Activated CD8-positive, alpha-beta T cell treated with anti-CD3 and anti-CD28 coated beads, Interleukin-2, amount 10 ng/mL, durations not matched to agents 7 days and 5 days (primary cell): Measurements from ENCODE around the gene TTR. TPM values are rescaled to one million over a fixed set of nuclear protein-coding genes. Genes with fewer than 3 reads are reported as not detected.

Source experiments
- ATAC-seq: fragments of 150-1000 bp; cut with Tn5 transposase; one replicate; pipeline ENCODE4 v1.10.0; 2021; ENCODE audit warnings: moderate library complexity
- CTCF ChIA-PET: fragments of 350-600 bp; sonication (Branson Sonifier 250); formaldehyde crosslinking; loops from one replicate; lab custom pipeline; 2021; ENCODE audit warnings: antibody characterized with exemption; lab: Charles Lee
- POLR2A ChIA-PET: fragments of 350-600 bp; sonication (Branson Sonifier 250); formaldehyde crosslinking; loops from one replicate; lab custom pipeline; 2021; ENCODE audit warnings: antibody characterized with exemption; lab: Charles Lee
- DNase-seq: peaks from one replicate; pipeline ENCODE4 v3.0.0-alpha.2; 2020
- H3K27ac Mint-ChIP-seq: one replicate; pipeline ENCODE4 v1.8.0; 2021; ENCODE audit warnings: mild to moderate bottlenecking, mixed read lengths
- H3K27me3 Mint-ChIP-seq: one replicate; pipeline ENCODE4 v1.8.0; 2021; ENCODE audit warnings: low read depth, mixed read lengths
- H3K36me3 Mint-ChIP-seq: one replicate; pipeline ENCODE4 v1.8.0; 2021; ENCODE audit warnings: low read depth, mixed read lengths
- H3K4me1 Mint-ChIP-seq: one replicate; pipeline ENCODE4 v1.8.0; 2021; ENCODE audit warnings: low read depth, mixed read lengths
- H3K4me3 Mint-ChIP-seq: one replicate; pipeline ENCODE4 v1.8.0; 2021; ENCODE audit warnings: mild to moderate bottlenecking, mixed read lengths
- H3K9me3 Mint-ChIP-seq: one replicate; pipeline ENCODE4 v1.8.0; 2022; ENCODE audit warnings: mixed read lengths; ENCODE audit not compliant: insufficient read depth
- total RNA-seq, 2 experiments: library from RNA; stranded (reverse); gene quantifications; one replicate each; pipeline ENCODE4 v1.2.3, GENCODE V29; 2021

TTR gene
- total RNA-seq, 2 experiments from 2014 or later: not detected

GRCh38 chr18:31581498-31582197 lies 10.0 kb upstream of the TTR start:
- H3K27me3 Mint-ChIP-seq: no peaks in the 10 kb centered on the region
- CTCF ChIA-PET: no interaction called here
- ATAC-seq (no peak), DNase-seq (no peak)
- no peaks in the 10 kb centered on the region for H3K4me1 Mint-ChIP-seq
- H3K36me3 Mint-ChIP-seq: no peaks in the 10 kb centered on the region
- H3K4me3 Mint-ChIP-seq: no peak overlapping the region
- no peak overlapping the region for H3K27ac Mint-ChIP-seq
- POLR2A ChIA-PET: no interaction called here
- no peaks in the 10 kb centered on the region for H3K9me3 Mint-ChIP-seq

GRCh38 chr18:31583185-31583854 lies 8.4 kb upstream of the TTR start:
- DNase-seq (no peak), ATAC-seq (no peak)
- ChIA-PET CTCF (no interaction called here), POLR2A (no interaction called here)
- no peaks in the 10 kb centered on the region for H3K9me3 Mint-ChIP-seq
- no peaks in the 10 kb centered on the region for H3K4me1 Mint-ChIP-seq
- no peaks in the 10 kb centered on the region for H3K36me3 Mint-ChIP-seq
- H3K27me3 Mint-ChIP-seq: no peaks in the 10 kb centered on the region
- H3K27ac Mint-ChIP-seq: no peak overlapping the region
- no peak overlapping the region for H3K4me3 Mint-ChIP-seq

DNA sequence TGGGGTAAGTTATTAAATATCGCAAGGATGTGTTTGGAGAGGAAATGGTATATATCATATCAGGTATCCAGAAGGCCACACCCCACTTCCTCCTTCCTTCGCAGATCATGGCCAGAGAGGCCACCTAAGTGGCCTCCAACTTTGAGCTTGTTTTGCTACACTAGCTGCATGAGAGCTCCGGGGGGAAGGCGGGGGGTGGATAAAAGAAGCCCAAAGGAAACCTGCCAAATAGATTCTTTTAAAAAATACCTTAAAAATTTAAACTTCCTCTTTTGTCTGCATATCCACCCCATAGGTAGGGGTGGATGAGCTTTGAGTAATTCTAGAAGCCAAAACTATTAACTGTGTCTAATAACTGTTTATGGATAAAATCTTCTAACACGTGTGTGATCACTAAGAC lies 5.7 kb upstream of the TTR start:
- ChIA-PET POLR2A (no interaction called here), CTCF (no interaction called here)
- Mint-ChIP-seq H3K27ac (no peak overlapping the region), H3K36me3 (no peaks in the 10 kb centered on the region), H3K9me3 (no peaks in the 10 kb centered on the region), H3K4me1 (no peaks in the 10 kb centered on the region), H3K27me3 (no peaks in the 10 kb centered on the region), H3K4me3 (no peak overlapping the region)
- DNase-seq (no peak), ATAC-seq (no peak)

- DNase-seq (no peak), ATAC-seq (no peak)
- H3K27ac Mint-ChIP-seq: no peak overlapping the region
- H3K4me3 Mint-ChIP-seq: no peak overlapping the region
- no peaks in the 10 kb centered on the region for H3K27me3 Mint-ChIP-seq
- POLR2A ChIA-PET: no interaction called here
- CTCF ChIA-PET: no interaction called here
- H3K4me1 Mint-ChIP-seq: no peaks in the 10 kb centered on the region
- no peaks in the 10 kb centered on the region for H3K36me3 Mint-ChIP-seq
- H3K9me3 Mint-ChIP-seq: no peaks in the 10 kb centered on the region
These were observed 5.1 kb upstream of the TTR start for GRCh38 chr18:31586616-31587015.

DNA sequence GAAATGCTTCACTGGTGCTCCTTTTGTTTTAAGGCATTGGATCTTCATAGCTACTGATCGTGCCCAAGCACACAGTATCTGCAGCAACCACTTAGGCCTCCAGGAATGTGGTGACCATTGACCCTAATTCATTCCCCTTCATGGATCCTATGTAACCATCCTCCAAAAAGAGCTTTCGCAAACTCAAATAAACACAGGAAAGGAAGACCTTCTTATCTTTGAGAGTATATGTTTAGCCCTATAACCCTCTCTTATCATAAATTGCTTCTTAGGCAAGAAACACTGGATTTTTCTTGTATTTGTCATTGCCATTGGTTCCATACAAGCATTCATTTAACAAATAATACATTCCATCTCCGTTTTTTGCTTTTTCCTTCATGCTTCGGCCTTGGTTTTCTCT lies 4.1 kb upstream of the TTR start:
- Mint-ChIP-seq H3K9me3 (no peaks in the 10 kb centered on the region), H3K4me3 (no peak overlapping the region), H3K4me1 (no peaks in the 10 kb centered on the region), H3K27ac (no peak overlapping the region), H3K36me3 (no peaks in the 10 kb centered on the region), H3K27me3 (no peaks in the 10 kb centered on the region)
- ChIA-PET POLR2A (no interaction called here), CTCF (no interaction called here)
- DNase-seq (no peak), ATAC-seq (no peak)

- ATAC-seq: no peak
- DNase-seq: no peak
- Mint-ChIP-seq H3K4me3 (no peak overlapping the region), H3K27ac (no peak overlapping the region), H3K4me1 (no peaks in the 10 kb centered on the region), H3K9me3 (no peaks in the 10 kb centered on the region), H3K27me3 (peaks cover 2% of the 10 kb centered on the region), H3K36me3 (no peaks in the 10 kb centered on the region)
- ChIA-PET CTCF (no interaction called here), POLR2A (no interaction called here)
These were observed 1.1 kb upstream of the TTR start for GRCh38 chr18:31590570-31590969.

- DNase-seq: no peak
- Mint-ChIP-seq H3K27ac (no peak overlapping the region), H3K27me3 (peaks cover 2% of the 10 kb centered on the region), H3K36me3 (no peaks in the 10 kb centered on the region), H3K4me1 (no peaks in the 10 kb centered on the region), H3K4me3 (no peak overlapping the region), H3K9me3 (no peaks in the 10 kb centered on the region)
- ATAC-seq: no peak
- POLR2A ChIA-PET: no interaction called here
- CTCF ChIA-PET: no interaction called here
These were observed 564 bp upstream of the TTR start for GRCh38 chr18:31591113-31591512.

DNA sequence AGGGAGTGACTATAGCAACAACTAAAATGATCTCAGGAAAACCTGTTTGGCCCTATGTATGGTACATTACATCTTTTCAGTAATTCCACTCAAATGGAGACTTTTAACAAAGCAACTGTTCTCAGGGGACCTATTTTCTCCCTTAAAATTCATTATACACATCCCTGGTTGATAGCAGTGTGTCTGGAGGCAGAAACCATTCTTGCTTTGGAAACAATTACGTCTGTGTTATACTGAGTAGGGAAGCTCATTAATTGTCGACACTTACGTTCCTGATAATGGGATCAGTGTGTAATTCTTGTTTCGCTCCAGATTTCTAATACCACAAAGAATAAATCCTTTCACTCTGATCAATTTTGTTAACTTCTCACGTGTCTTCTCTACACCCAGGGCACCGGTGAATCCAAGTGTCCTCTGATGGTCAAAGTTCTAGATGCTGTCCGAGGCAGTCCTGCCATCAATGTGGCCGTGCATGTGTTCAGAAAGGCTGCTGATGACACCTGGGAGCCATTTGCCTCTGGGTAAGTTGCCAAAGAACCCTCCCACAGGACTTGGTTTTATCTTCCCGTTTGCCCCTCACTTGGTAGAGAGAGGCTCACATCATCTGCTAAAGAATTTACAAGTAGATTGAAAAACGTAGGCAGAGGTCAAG lies 955 bp downstream of the TTR start:
- Mint-ChIP-seq H3K27me3 (peaks cover 2% of the 10 kb centered on the region), H3K9me3 (no peaks in the 10 kb centered on the region), H3K4me3 (no peak overlapping the region), H3K4me1 (no peaks in the 10 kb centered on the region), H3K36me3 (no peaks in the 10 kb centered on the region), H3K27ac (no peak overlapping the region)
- no peak for DNase-seq
- no peak for ATAC-seq
- ChIA-PET CTCF (interaction anchor here (1.0 kb wide), 1 partner anchor 130 kb away, joined by 4 read pairs; no protein-coding TSS in a partner anchor), POLR2A (no interaction called here)

DNA sequence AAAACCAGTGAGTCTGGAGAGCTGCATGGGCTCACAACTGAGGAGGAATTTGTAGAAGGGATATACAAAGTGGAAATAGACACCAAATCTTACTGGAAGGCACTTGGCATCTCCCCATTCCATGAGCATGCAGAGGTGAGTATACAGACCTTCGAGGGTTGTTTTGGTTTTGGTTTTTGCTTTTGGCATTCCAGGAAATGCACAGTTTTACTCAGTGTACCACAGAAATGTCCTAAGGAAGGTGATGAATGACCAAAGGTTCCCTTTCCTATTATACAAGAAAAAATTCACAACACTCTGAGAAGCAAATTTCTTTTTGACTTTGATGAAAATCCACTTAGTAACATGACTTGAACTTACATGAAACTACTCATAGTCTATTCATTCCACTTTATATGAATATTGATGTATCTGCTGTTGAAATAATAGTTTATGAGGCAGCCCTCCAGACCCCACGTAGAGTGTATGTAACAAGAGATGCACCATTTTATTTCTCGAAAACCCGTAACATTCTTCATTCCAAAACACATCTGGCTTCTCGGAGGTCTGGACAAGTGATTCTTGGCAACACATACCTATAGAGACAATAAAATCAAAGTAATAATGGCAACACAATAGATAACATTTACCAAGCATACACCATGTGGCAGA lies 3.6 kb downstream of the TTR start:
- no peaks in the 10 kb centered on the region for H3K4me1 Mint-ChIP-seq
- no peak overlapping the region for H3K4me3 Mint-ChIP-seq
- no peak overlapping the region for H3K27ac Mint-ChIP-seq
- H3K36me3 Mint-ChIP-seq: no peaks in the 10 kb centered on the region
- no peak for ATAC-seq
- peaks cover 2% of the 10 kb centered on the region for H3K27me3 Mint-ChIP-seq
- H3K9me3 Mint-ChIP-seq: no peaks in the 10 kb centered on the region
- CTCF ChIA-PET: no interaction called here
- DNase-seq: no peak
- POLR2A ChIA-PET: no interaction called here

DNA sequence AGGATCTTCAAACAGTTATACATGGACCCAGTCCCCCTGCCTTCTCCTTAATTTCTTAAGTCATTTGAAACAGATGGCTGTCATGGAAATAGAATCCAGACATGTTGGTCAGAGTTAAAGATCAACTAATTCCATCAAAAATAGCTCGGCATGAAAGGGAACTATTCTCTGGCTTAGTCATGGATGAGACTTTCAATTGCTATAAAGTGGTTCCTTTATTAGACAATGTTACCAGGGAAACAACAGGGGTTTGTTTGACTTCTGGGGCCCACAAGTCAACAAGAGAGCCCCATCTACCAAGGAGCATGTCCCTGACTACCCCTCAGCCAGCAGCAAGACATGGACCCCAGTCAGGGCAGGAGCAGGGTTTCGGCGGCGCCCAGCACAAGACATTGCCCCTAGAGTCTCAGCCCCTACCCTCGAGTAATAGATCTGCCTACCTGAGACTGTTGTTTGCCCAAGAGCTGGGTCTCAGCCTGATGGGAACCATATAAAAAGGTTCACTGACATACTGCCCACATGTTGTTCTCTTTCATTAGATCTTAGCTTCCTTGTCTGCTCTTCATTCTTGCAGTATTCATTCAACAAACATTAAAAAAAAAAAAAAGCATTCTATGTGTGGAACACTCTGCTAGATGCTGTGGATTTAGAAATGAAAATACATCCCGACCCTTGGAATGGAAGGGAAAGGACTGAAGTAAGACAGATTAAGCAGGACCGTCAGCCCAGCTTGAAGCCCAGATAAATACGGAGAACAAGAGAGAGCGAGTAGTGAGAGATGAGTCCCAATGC lies 4.6 kb downstream of the TTR start:
- H3K4me3 Mint-ChIP-seq: no peak overlapping the region
- no peak for ATAC-seq
- H3K27ac Mint-ChIP-seq: no peak overlapping the region
- peaks cover 2% of the 10 kb centered on the region for H3K27me3 Mint-ChIP-seq
- no peaks in the 10 kb centered on the region for H3K4me1 Mint-ChIP-seq
- ChIA-PET CTCF (no interaction called here), POLR2A (no interaction called here)
- no peaks in the 10 kb centered on the region for H3K36me3 Mint-ChIP-seq
- no peaks in the 10 kb centered on the region for H3K9me3 Mint-ChIP-seq
- DNase-seq: no peak

GRCh38 chr18:31598021-31598805 lies 6.5 kb downstream of the TTR start:
- H3K4me3 Mint-ChIP-seq: no peak overlapping the region
- H3K36me3 Mint-ChIP-seq: no peaks in the 10 kb centered on the region
- no peaks in the 10 kb centered on the region for H3K9me3 Mint-ChIP-seq
- peaks cover 2% of the 10 kb centered on the region for H3K27me3 Mint-ChIP-seq
- no peaks in the 10 kb centered on the region for H3K4me1 Mint-ChIP-seq
- no peak overlapping the region for H3K27ac Mint-ChIP-seq
- DNase-seq (no peak), ATAC-seq (no peak)
- CTCF ChIA-PET: no interaction called here
- POLR2A ChIA-PET: no interaction called here
